ENCODE measurements around the gene PHRF1. TPM values are rescaled to one million over a fixed set of nuclear protein-coding genes. Genes with fewer than 3 reads are reported as not detected.
A peak's percentile ranks its signal among the peaks of the same experiment; 100 is the strongest.

Gene PHRF1
- total and polyA plus RNA-seq, 9 of the 15 experiments (the other 6 are each of a cell fraction or from before 2014, with no cell fraction given) = 0.07 to 37.2 (median 7.7) TPM

DNA sequence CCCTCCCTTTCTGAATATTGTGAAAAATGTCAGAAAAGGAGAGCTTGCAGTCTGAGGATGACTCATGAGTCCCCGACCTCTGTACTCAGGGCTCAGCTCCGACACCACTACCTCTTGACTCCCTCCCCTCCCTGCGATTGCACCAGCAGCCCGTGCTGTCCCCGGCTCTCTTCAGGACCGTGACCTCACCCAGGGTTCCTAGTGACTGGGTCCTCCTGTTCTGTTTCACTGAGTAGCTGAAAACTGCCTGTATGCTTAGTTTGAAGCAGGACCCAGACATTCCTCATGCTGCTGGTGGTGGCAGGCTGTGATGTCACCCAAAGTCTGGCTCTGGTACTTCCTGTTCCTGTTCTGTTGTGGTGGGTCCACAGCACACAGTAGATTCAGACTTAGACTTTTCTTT, 11.7 kb downstream of the PHRF1 start:
- Histone ChIP-seq H3K79me2 (ENCODE audit: control insufficient read depth, insufficient read depth, low read length) (peaks cover 42% of the 10 kb centered on the region), H3K9me1 (ENCODE audit: control insufficient read depth, insufficient read depth, low read length) (peaks cover 4% of the 10 kb centered on the region), H3K9ac (ENCODE audit: insufficient read depth in 1 of 2, low read depth in 2 of 2, low read length in 2 of 2) (peak overlapping the region in 1 of 2 experiments; percentile 40; a peak in 2 of 4 replicates), H2AFZ (ENCODE audit: low read depth, low read length) (no peak overlapping the region), H3K36me3 (ENCODE audit: control insufficient read depth, insufficient read depth, low read length) (peaks cover 89% of the 10 kb centered on the region), H3K9me3 (replicated peaks; ENCODE audit: control insufficient read depth, insufficient read depth, low read depth, low read length) (no peaks in the 10 kb centered on the region), H3K4me3 (no peak overlapping the region), H3K4me2 (ENCODE audit: insufficient read depth, low read length) (peak overlapping the region; percentile 44; the same call in 1 of the 2 replicates), H4K20me1 (replicated peaks; ENCODE audit: control insufficient read depth, insufficient read depth, low read length) (peaks cover 5% of the 10 kb centered on the region), H3K4me1 (replicated peaks in 1 of 2; ENCODE audit: control insufficient read depth in 2 of 2, insufficient read depth in 2 of 2, low read length in 2 of 2) (peaks cover 3 to 26% of the 10 kb centered on the region in 2 experiments; a peak in 4 of 5 replicates), H3K27me3 (ENCODE audit: control insufficient read depth in 2 of 2, insufficient read depth in 2 of 2, low read length in 2 of 2) (no peaks in the 10 kb centered on the region), H3K27ac (ENCODE audit: extremely low read depth, low read depth, low read length) (peak overlapping the region; percentile 80; the same call in 2 of the 3 replicates)
- intact Hi-C loops (cut with micrococcal nuclease) = no loop called here
- WGBS (ENCODE audit: insufficient coverage, low coverage, missing lambda C conversion rate) = 25% methylated on average over 6 of the region's 6 CpGs
- DNase-seq (ENCODE audit: extremely low read depth in 1 of 4, low spot score in 3 of 4) = peak; percentile 57 to 79 (median 73)
- BruUV-seq (replicated peaks) = no TSS peak
- ChIA-PET CTCF (ENCODE audit: low intra/inter-chr PET ratio) (no interaction called here), POLR2A (interaction anchor here (0.7 to 1.4 kb wide), 5 partner anchors 8 to 16 kb away, joined by 3 to 5 read pairs (median 4); no protein-coding TSS in a partner anchor)
- ATAC-seq = peak; percentile 96
- peak; percentile 90 for FAIRE-seq
- in situ Hi-C loops (cut with MboI) = no loop called here
- TF ChIP-seq TOE1 (IDR thresholded peaks at IDR 0.05; ENCODE audit: borderline replicate concordance) = no peak
- no peak for TF ChIP-seq TOE1 (CRISPR knock-in tag; IDR thresholded peaks at IDR 0.05; ENCODE audit: borderline replicate concordance, low read depth)
- no peak for TF ChIP-seq TEAD2 (tag; IDR thresholded peaks at IDR 0.05)
- TF ChIP-seq CHD4 (IDR thresholded peaks at IDR 0.05; ENCODE audit: insufficient read depth, insufficient replicate concordance, low read depth, low read length, poor library complexity, severe bottlenecking) = no peak
- TF ChIP-seq, protein P1, sequence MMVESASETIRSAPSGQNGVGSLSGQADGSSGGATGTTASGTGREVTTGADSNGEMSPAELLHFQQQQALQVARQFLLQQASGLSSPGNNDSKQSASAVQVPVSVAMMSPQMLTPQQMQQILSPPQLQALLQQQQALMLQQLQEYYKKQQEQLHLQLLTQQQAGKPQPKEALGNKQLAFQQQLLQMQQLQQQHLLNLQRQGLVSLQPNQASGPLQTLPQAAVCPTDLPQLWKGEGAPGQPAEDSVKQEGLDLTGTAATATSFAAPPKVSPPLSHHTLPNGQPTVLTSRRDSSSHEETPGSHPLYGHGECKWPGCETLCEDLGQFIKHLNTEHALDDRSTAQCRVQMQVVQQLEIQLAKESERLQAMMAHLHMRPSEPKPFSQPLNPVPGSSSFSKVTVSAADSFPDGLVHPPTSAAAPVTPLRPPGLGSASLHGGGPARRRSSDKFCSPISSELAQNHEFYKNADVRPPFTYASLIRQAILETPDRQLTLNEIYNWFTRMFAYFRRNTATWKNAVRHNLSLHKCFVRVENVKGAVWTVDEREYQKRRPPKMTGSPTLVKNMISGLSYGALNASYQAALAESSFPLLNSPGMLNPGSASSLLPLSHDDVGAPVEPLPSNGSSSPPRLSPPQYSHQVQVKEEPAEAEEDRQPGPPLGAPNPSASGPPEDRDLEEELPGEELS (CRISPR knock-in tag; IDR thresholded peaks at IDR 0.05; ENCODE audit: borderline replicate concordance) = no peak
- TF ChIP-seq, protein P2, sequence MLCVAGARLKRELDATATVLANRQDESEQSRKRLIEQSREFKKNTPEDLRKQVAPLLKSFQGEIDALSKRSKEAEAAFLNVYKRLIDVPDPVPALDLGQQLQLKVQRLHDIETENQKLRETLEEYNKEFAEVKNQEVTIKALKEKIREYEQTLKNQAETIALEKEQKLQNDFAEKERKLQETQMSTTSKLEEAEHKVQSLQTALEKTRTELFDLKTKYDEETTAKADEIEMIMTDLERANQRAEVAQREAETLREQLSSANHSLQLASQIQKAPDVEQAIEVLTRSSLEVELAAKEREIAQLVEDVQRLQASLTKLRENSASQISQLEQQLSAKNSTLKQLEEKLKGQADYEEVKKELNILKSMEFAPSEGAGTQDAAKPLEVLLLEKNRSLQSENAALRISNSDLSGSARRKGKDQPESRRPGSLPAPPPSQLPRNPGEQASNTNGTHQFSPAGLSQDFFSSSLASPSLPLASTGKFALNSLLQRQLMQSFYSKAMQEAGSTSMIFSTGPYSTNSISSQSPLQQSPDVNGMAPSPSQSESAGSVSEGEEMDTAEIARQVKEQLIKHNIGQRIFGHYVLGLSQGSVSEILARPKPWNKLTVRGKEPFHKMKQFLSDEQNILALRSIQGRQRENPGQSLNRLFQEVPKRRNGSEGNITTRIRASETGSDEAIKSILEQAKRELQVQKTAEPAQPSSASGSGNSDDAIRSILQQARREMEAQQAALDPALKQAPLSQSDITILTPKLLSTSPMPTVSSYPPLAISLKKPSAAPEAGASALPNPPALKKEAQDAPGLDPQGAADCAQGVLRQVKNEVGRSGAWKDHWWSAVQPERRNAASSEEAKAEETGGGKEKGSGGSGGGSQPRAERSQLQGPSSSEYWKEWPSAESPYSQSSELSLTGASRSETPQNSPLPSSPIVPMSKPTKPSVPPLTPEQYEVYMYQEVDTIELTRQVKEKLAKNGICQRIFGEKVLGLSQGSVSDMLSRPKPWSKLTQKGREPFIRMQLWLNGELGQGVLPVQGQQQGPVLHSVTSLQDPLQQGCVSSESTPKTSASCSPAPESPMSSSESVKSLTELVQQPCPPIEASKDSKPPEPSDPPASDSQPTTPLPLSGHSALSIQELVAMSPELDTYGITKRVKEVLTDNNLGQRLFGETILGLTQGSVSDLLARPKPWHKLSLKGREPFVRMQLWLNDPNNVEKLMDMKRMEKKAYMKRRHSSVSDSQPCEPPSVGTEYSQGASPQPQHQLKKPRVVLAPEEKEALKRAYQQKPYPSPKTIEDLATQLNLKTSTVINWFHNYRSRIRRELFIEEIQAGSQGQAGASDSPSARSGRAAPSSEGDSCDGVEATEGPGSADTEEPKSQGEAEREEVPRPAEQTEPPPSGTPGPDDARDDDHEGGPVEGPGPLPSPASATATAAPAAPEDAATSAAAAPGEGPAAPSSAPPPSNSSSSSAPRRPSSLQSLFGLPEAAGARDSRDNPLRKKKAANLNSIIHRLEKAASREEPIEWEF (CRISPR knock-in tag; IDR thresholded peaks at IDR 0.05) = no peak
- peak; percentile 86 for TF ChIP-seq FOSL1 (tag; conservative IDR thresholded peaks at IDR 0.05)
- no peak for TF ChIP-seq ATF1 (CRISPR knock-in tag; IDR thresholded peaks at IDR 0.05)
- TF ChIP-seq ATF1 (tag; IDR thresholded peaks at IDR 0.05) = 0 out of 2 replicates have a peak, but pooled peaks have one; percentile 16
- TF ChIP-seq MEIS2 (IDR thresholded peaks at IDR 0.05; ENCODE audit: partially characterized antibody) = peak; percentile 12
- TF ChIP-seq CBX2 (IDR thresholded peaks at IDR 0.05; ENCODE audit: insufficient read depth, low read length, poor library complexity, severe bottlenecking) = no peak
- no peak for TF ChIP-seq ZNF232 (CRISPR knock-in tag; IDR thresholded peaks at IDR 0.05)
- TF ChIP-seq JUND (IDR thresholded peaks at IDR 0.05; ENCODE audit: borderline replicate concordance, low read depth, low read length) = peak; percentile 91
- TF ChIP-seq JUND (tag; IDR thresholded peaks at IDR 0.05; ENCODE audit: borderline replicate concordance, low read depth, low read length) = peak; percentile 82; the same call in 2 of the 3 replicates
- TF ChIP-seq BCL6 (CRISPR knock-in tag; IDR thresholded peaks at IDR 0.05) = no peak
- TF ChIP-seq SMARCE1 (IDR thresholded peaks at IDR 0.05) = 0 out of 2 replicates have a peak, but pooled peaks have one; percentile 36
- peak; percentile 84 for TF ChIP-seq CEBPB (tag; IDR thresholded peaks at IDR 0.05)

All from K562 (cell line).